ENCODE data around the gene DIRAS1.

GRCh38 chr19:2729943-2730818, 9.0 kb upstream of the DIRAS1 start:
- no peak for TF ChIP-seq CTCF (IDR thresholded peaks at IDR 0.05)
- no peak for TF ChIP-seq POLR2A (IDR thresholded peaks at IDR 0.05)
- no peak for TF ChIP-seq EP300 (IDR thresholded peaks at IDR 0.05)
